CD4-positive, alpha-beta T cell (primary cell): Measurements from ENCODE around the gene GRN. TPM values are rescaled to one million over a fixed set of nuclear protein-coding genes. Genes with fewer than 3 reads are reported as not detected.
A peak's percentile ranks its signal among the peaks of the same experiment; 100 is the strongest.

Experiments used
- ATAC-seq: fragments of 200-7000 bp; cut with Tn5 transposase; one replicate; pipeline ENCODE4 v1.10.0; 2022; ENCODE audit warnings: mild to moderate bottlenecking; ENCODE audit not compliant: poor library complexity
- CTCF ChIA-PET: fragments of 350-600 bp; sonication (Branson Sonifier 250); formaldehyde crosslinking; loops from one replicate; lab custom pipeline; 2021; ENCODE audit warnings: antibody characterized with exemption, inconsistent platforms; lab: Charles Lee
- POLR2A ChIA-PET: fragments of 350-600 bp; sonication (Branson Sonifier 250); formaldehyde crosslinking; loops from one replicate; lab custom pipeline; 2021; ENCODE audit warnings: antibody characterized with exemption, inconsistent platforms; lab: Charles Lee
- DNase-seq, 14 experiments: peaks; one replicate each; pipeline ENCODE4 v3.0.0-alpha.2; 2013 to 2020; ENCODE audit warnings: mixed read lengths in 2 of 14
- H3K27ac ChIP-seq, 2 donors: one replicate each; pipeline versions ENCODE4 v1.5.1 to v1.7.0; 2013; ENCODE audit warnings: low read length in 2 of 2, low read depth in 1 of 2, mild to moderate bottlenecking in 1 of 2
- H3K27me3 ChIP-seq, 2 experiments: 1 replicate in 1 of 2; 2 replicates in 1 of 2; pipeline versions ENCODE4 v1.6.1 to v1.7.0; 2013; ENCODE audit warnings: low read length in 2 of 2, control low read depth in 1 of 2, mild to moderate bottlenecking in 1 of 2, moderate library complexity in 1 of 2; ENCODE audit not compliant: insufficient read depth in 2 of 2, control insufficient read depth in 1 of 2
- H3K36me3 ChIP-seq: one replicate; pipeline ENCODE4 v1.6.1; 2013; ENCODE audit warnings: low read length, control low read depth; ENCODE audit not compliant: insufficient read depth
- H3K4me1 ChIP-seq: one replicate; pipeline ENCODE4 v1.6.1; 2013; ENCODE audit warnings: low read length, control low read depth; ENCODE audit not compliant: insufficient read depth
- H3K4me3 ChIP-seq: one replicate; pipeline ENCODE4 v1.5.1; 2013; ENCODE audit warnings: mild to moderate bottlenecking, low read length, moderate library complexity
- H3K9me3 ChIP-seq, 2 experiments: 1 replicate in 1 of 2; 2 replicates in 1 of 2; pipeline versions ENCODE4 v1.6.1 to v1.7.0; 2013; ENCODE audit warnings: low read length in 2 of 2, mild to moderate bottlenecking in 2 of 2, control low read depth in 1 of 2, moderate library complexity in 1 of 2; ENCODE audit not compliant: control insufficient read depth in 1 of 2, insufficient read depth in 1 of 2
- H3K27ac Mint-ChIP-seq: one replicate; pipeline ENCODE4 v1.8.0; 2020; ENCODE audit warnings: mixed read lengths
- H3K27me3 Mint-ChIP-seq: one replicate; pipeline ENCODE4 v1.8.0; 2021; ENCODE audit warnings: mixed read lengths
- H3K36me3 Mint-ChIP-seq: one replicate; pipeline ENCODE4 v1.8.0; 2021; ENCODE audit warnings: low read depth, mixed read lengths
- H3K4me1 Mint-ChIP-seq: one replicate; pipeline ENCODE4 v1.8.0; 2021; ENCODE audit warnings: low read depth, mixed read lengths
- H3K4me3 Mint-ChIP-seq: one replicate; pipeline ENCODE4 v1.8.0; 2020; ENCODE audit warnings: mild to moderate bottlenecking, mixed read lengths
- H3K9me3 Mint-ChIP-seq: one replicate; pipeline ENCODE4 v1.8.0; 2020; ENCODE audit warnings: mixed read lengths
- CTCF ChIP-seq: fragments of 200-600 bp; IDR thresholded peaks from one replicate; pipeline ENCODE4 v1.8.0; 2022; ENCODE audit warnings: antibody characterized with exemption, mild to moderate bottlenecking
- intact Hi-C, 2 experiments: fragments of 100-400 bp; cut with DNase I in 1 of 2; cut with micrococcal nuclease in 1 of 2; formaldehyde crosslinking; loops; one replicate each; pipeline versions ENCODE4 v1.15.1 to v1.9.0; 2023 to 2025; cut with DNase I, micrococcal nuclease
- total RNA-seq, 174 experiments: library from RNA in 2 of 174; stranded (reverse) in 2 of 174; gene quantifications; one replicate each; pipeline ENCODE4 v1.2.3 and lab custom pipeline; 2021 to 2026

GRN gene
- total RNA-seq, 2 experiments from 2014 or later: 15.3 to 16.1 TPM

DNA sequence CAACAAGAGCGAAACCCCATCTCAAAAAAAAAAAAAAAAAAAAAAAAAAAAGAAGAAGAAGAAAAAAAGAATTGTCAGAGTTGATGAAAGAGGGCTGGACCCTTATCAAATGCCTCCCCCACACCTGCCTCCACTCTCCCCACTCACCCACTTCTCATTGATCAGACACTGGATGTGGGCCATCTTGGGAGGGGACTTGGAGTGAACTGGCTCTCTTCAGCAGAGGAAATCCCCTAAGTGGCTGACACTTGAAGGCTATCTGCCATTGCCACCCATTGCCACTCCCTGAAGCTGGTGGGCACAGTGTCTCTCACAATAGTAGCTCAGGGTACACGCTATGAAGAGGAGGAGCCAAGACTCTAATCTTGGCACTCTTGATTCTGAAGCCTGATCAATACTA, 42.7 kb downstream of the GRN start:
- no peak overlapping the region for H3K4me3 ChIP-seq
- Mint-ChIP-seq H3K4me3 (no peak overlapping the region), H3K27ac (no peak overlapping the region), H3K9me3 (no peaks in the 10 kb centered on the region), H3K36me3 (no peaks in the 10 kb centered on the region), H3K4me1 (peaks cover 12% of the 10 kb centered on the region), H3K27me3 (peaks cover 26% of the 10 kb centered on the region)
- no peaks in the 10 kb centered on the region for H3K36me3 ChIP-seq
- H3K9me3 ChIP-seq: peaks cover 0 to 6% of the 10 kb centered on the region in 2 experiments
- POLR2A ChIA-PET: no interaction called here
- TF ChIP-seq CTCF: no peak
- peaks cover 21% of the 10 kb centered on the region for H3K4me1 ChIP-seq
- H3K27me3 ChIP-seq: peaks cover 9 to 18% of the 10 kb centered on the region in 2 experiments
- CTCF ChIA-PET: no interaction called here
- no peak overlapping the region for H3K27ac ChIP-seq
- intact Hi-C loops: no loop called here
- DNase-seq (peak in 1 of 14 experiments; percentile 14), ATAC-seq (no peak)

DNA sequence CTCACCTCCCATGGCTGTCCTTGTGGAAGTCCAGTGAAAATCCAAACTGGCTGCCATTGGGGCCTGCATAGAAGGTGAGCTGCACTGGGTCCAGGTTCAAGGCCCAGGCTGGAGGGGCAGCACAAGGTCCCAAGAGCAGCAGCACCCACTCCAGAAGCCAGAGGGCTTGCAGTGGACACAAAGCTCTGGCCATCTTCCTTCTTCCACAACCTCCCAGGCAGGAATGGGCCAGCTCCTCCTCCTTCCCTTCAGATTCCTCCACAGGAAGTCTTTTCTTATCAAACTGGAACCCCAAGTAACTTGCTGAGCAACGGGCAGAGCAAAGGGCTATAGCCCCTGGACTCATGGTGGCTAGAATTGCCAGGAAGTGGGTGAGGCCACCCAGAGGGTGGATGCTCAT, 44.2 kb downstream of the GRN start, which contains the start of gene ITGA2B:
Gene ITGA2B, minus strand, starts transcription at position 369 of the 400 bp plus-strand sequence. Its CDS starts 176 bp downstream, at position 193.
- no peaks in the 10 kb centered on the region for H3K36me3 ChIP-seq
- peaks cover 12% of the 10 kb centered on the region for H3K4me1 Mint-ChIP-seq
- no peak for TF ChIP-seq CTCF
- H3K4me1 ChIP-seq: peaks cover 21% of the 10 kb centered on the region
- no peak for DNase-seq
- no peaks in the 10 kb centered on the region for H3K9me3 Mint-ChIP-seq
- peaks cover 0 to 6% of the 10 kb centered on the region in 2 experiments for H3K9me3 ChIP-seq
- H3K36me3 Mint-ChIP-seq: no peaks in the 10 kb centered on the region
- H3K4me3 Mint-ChIP-seq: no peak within 1 kb of the TSS
- no peak within 1 kb of the TSS for H3K4me3 ChIP-seq
- H3K27me3 ChIP-seq: peaks cover 9 to 16% of the 10 kb centered on the region in 2 experiments
- peaks cover 20% of the 10 kb centered on the region for H3K27me3 Mint-ChIP-seq
- POLR2A ChIA-PET: no interaction called here
- intact Hi-C loops: no loop called here
- no peak within 1 kb of the TSS for H3K27ac Mint-ChIP-seq
- ATAC-seq: no peak
- CTCF ChIA-PET: no interaction called here
- no peak within 1 kb of the TSS for H3K27ac ChIP-seq

DNA sequence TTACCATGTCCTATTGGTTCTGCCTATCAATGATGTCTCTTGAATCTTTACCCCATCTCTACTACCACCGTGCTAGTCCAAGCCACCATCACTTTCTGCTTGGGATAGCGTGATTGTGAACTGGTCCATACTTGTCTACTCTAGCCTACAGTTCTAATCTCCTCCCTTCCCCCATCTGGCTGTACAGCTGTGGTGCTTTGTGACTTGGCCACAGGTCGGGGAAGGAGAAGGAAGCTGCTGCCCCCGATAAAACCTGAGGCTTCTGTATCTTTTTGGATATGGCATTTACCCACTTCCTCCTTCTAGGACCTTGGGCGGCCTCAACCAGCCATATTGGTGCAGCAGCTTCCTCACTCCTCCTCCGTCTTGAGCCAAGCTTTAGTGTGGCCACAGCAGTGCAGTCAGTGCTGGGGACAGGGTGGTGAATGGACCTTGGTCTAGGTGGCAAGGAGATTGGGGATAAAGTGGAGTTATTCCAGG, 44.7 kb downstream of the GRN start:
- Mint-ChIP-seq H3K27ac (no peak overlapping the region), H3K4me3 (no peak overlapping the region), H3K4me1 (peaks cover 10% of the 10 kb centered on the region), H3K27me3 (peaks cover 15% of the 10 kb centered on the region), H3K36me3 (no peaks in the 10 kb centered on the region), H3K9me3 (no peaks in the 10 kb centered on the region)
- H3K27me3 ChIP-seq: peaks cover 9 to 14% of the 10 kb centered on the region in 2 experiments
- peaks cover 0 to 6% of the 10 kb centered on the region in 2 experiments for H3K9me3 ChIP-seq
- no peak for ATAC-seq
- peaks cover 16% of the 10 kb centered on the region for H3K4me1 ChIP-seq
- ChIA-PET CTCF (no interaction called here), POLR2A (no interaction called here)
- no peak overlapping the region for H3K4me3 ChIP-seq
- H3K27ac ChIP-seq: no peak overlapping the region
- TF ChIP-seq CTCF: no peak
- intact Hi-C loops: no loop called here
- DNase-seq: no peak
- H3K36me3 ChIP-seq: no peaks in the 10 kb centered on the region
